Heart left ventricle (tissue), 16 donors: ENCODE data around the gene DDN. TPM values are rescaled to one million over a fixed set of nuclear protein-coding genes. Genes with fewer than 3 reads are reported as not detected.
A peak's percentile ranks its signal among the peaks of the same experiment; 100 is the strongest.

ENCODE experiments used
- ATAC-seq, 4 donors: fragments of 200-7000 bp; cut with Tn5 transposase; one replicate each; pipeline ENCODE4 v1.9.1; 2020 to 2022; ENCODE audit warnings: moderate library complexity in 4 of 4, mild to moderate bottlenecking in 3 of 4, moderate number of reproducible peaks in 1 of 4
- DNase-seq, 5 donors: peaks; one replicate each; pipeline ENCODE4 v3.0.0-alpha.2; 2020
- H3K27ac ChIP-seq, 12 donors: fragments of 200-600 bp; sonication (generic) in 4 of 12; one replicate each; pipeline versions ENCODE4 v1.5.0 to v1.8.0; 2016 to 2022; ENCODE audit warnings: mild to moderate bottlenecking in 2 of 12
- H3K27me3 ChIP-seq, 9 donors: fragments of 200-600 bp; sonication (generic) in 2 of 9; one replicate each; pipeline versions ENCODE4 v1.5.1 to v1.8.0; 2016 to 2022; ENCODE audit warnings: mild to moderate bottlenecking in 3 of 9
- H3K36me3 ChIP-seq, 9 donors: fragments of 200-600 bp; sonication (generic) in 2 of 9; one replicate each; pipeline versions ENCODE4 v1.5.0 to v1.8.0; 2018 to 2022; ENCODE audit warnings: mild to moderate bottlenecking in 2 of 9
- H3K4me1 ChIP-seq, 12 donors: fragments of 200-600 bp; sonication (generic) in 4 of 12; one replicate each; pipeline versions ENCODE4 v1.5.0 to v1.8.0; 2016 to 2022; ENCODE audit warnings: mild to moderate bottlenecking in 3 of 12
- H3K4me3 ChIP-seq, 12 donors: fragments of 200-600 bp; sonication (generic) in 4 of 12; one replicate each; pipeline versions ENCODE4 v1.5.0 to v1.8.0; 2017 to 2022; ENCODE audit warnings: mild to moderate bottlenecking in 9 of 12, moderate library complexity in 4 of 12
- H3K9me3 ChIP-seq, 12 donors: fragments of 200-600 bp; sonication (generic) in 4 of 12; one replicate each; pipeline versions ENCODE4 v1.5.0 to v1.8.0; 2016 to 2022; ENCODE audit warnings: mild to moderate bottlenecking in 1 of 12
- CTCF ChIP-seq, 12 donors: fragments of 200-600 bp; sonication (generic) in 4 of 12; IDR thresholded peaks; one replicate each; pipeline versions ENCODE4 v1.5.0 to v1.8.0; 2018 to 2022; ENCODE audit warnings: antibody characterized with exemption in 12 of 12, mild to moderate bottlenecking in 5 of 12
- POLR2A ChIP-seq, 2 donors: fragments of 450-650 bp; IDR thresholded peaks; one replicate each; pipeline ENCODE4 v1.6.1; 2017; ENCODE audit warnings: antibody characterized with exemption in 2 of 2, mild to moderate bottlenecking in 2 of 2, moderate library complexity in 2 of 2
- WGBS, 4 donors: extraction: QIAGEN DNeasy Blood & Tissue Kit in 2 of 4; methylation state at CpG; one replicate each; pipeline versions ENCODE4 v1.1.5 to v1.1.7; 2013 to 2018; 5-methylcytosine and 5-hydroxymethylcytosine counted together
- intact Hi-C, 10 donors: fragments of 100-400 bp; cut with DNase I; formaldehyde crosslinking; loops; one replicate each; pipeline versions ENCODE4 v1.11.1 to v1.14.2; 2022
- polyA plus RNA-seq, 2 donors: library from polyadenylated mRNA; stranded (reverse); fragments of 200-250 nt; gene quantifications; one replicate each; pipeline ENCODE4 v1.2.3, GENCODE V29; 2013
- total RNA-seq, 9 donors: library from RNA; depleted of rRNA in 2 of 9; stranded (reverse); fragments of >200 nt in 2 of 9; fragmentation: NEBNext Ultra II Directional in 3 of 9; extraction: Animal tissue kit (Norgen Biotek cat#: 25700) in 3 of 9; gene quantifications; one replicate each; pipeline versions ENCODE4 v1.1.0 to v1.2.4, GENCODE V29; 2016 to 2023
- donor health status: ischemic (EF 13 %, LVEDD 7.1; RV severe dilation, severe dysfunction).
- donor health status: healthy with polysubstance abuse.
- donor health status: DM: no; HTN: yes; CAD: no.
- donor health status: DM: no; HTN: no; CAD: no.
- donor health status: ischemic (EF 25% LVEDD 6.9; RV normal size, moderate dysfunction).
- donor health status: ischemic (EF 25% LVEDD 5.7; RV mildly dilated, moderate dysfunction).
- donor health status: healthy.
- donor health status: DM: yes; HTN: yes; CAD: no.
- donor health status: ischemic (EF 35%, LVEDD 5.7; RV mildly dilated, moderate dysfunction).
- donor health status: nonischemic (EF 11% LVEDD 7.7; RV severe dilation, severe dysfunction).
- donor health status: DM: yes; HTN: yes; CAD: no.
- donor health status: PGD.
- donor health status: ischemic (EF 29% LVEDD 5.4; RV normal size, mild dysfunction).
- donor health status: nonischemic (EF 23%, LVEDD 6.1; RV moderate dilation, normal function).

The DDN gene
- total and polyA plus RNA-seq, 11 donors, result 0.40 to 2.8 (median 0.95) TPM

- Histone ChIP-seq H3K27ac (no peak overlapping the region), H3K27me3 (peaks cover 42 to 94% (median 52%) of the 10 kb centered on the region in 9 donors), H3K4me3 (no peak overlapping the region), H3K4me1 (peaks cover 7 to 57% (median 41%) of the 10 kb centered on the region in 12 donors), H3K9me3 (no peaks in the 10 kb centered on the region), H3K36me3 (no peaks in the 10 kb centered on the region)
- intact Hi-C loops, result loop anchor here in 2 of 10 donors (10.0 kb wide), 1 partner anchor 128 kb away; the partner anchor contains the start of gene DDX23 (in 2 of the 2)
- ATAC-seq (no peak), DNase-seq (no peak)
- 44 to 58% (median 55%) methylated on average over 6 of the region's 6 CpGs for WGBS, 4 donors
- TF ChIP-seq POLR2A (IDR thresholded peaks at IDR 0.05), result no peak
- no peak for TF ChIP-seq CTCF (IDR thresholded peaks at IDR 0.05)
These were observed 16.6 kb downstream of the DDN start for GRCh38 chr12:48982397-48983080.

DNA sequence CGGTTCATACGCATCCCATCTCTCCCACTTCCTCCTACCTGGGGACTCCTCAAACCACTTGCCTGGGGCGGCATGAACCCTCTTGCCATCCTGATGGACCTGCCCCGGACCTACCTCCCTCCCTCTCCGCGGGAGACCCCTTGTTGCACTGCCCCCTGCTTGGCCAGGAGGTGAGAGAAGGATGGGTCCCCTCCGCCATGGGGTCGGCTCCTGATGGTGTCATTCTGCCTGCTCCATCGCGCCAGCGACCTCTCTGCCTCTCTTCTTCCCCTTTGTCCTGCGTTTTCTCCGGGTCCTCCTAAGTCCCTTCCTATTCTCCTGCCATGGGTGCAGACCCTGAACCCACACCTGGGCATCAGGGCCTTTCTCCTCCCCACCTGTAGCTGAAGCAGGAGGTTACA lies 17.4 kb downstream of the DDN start:
- DNase-seq (no peak), ATAC-seq (no peak)
- H3K27me3 ChIP-seq, result peaks cover 42 to 94% (median 60%) of the 10 kb centered on the region in 9 donors
- peak overlapping the region in 1 of 12 donors; percentile 49 for H3K4me3 ChIP-seq
- WGBS, 4 donors, result 20 to 27% (median 25%) methylated on average over 13 of the region's 13 CpGs
- no peak overlapping the region for H3K27ac ChIP-seq
- no peaks in the 10 kb centered on the region for H3K36me3 ChIP-seq
- peaks cover 7 to 57% (median 41%) of the 10 kb centered on the region in 12 donors for H3K4me1 ChIP-seq
- TF ChIP-seq POLR2A (IDR thresholded peaks at IDR 0.05), result no peak
- no peak for TF ChIP-seq CTCF (IDR thresholded peaks at IDR 0.05)
- intact Hi-C loops, result loop anchor here in 2 of 10 donors (10.0 kb wide), 1 partner anchor 127 kb away; the partner anchor contains the start of gene DDX23 (in 2 of the 2)
- no peaks in the 10 kb centered on the region for H3K9me3 ChIP-seq

- peak in 4 of 12 donors; percentile 1 to 29 (median 16) for TF ChIP-seq CTCF (IDR thresholded peaks at IDR 0.05)
- no peak for TF ChIP-seq POLR2A (IDR thresholded peaks at IDR 0.05)
- intact Hi-C loops, result loop anchor here in 2 of 10 donors (10.0 kb wide), 1 partner anchor 126 kb away; the partner anchor contains the start of gene DDX23 (in 2 of the 2)
- H3K9me3 ChIP-seq, result no peaks in the 10 kb centered on the region
- WGBS, 4 donors, result 2 to 4% (median 3%) methylated on average over 37 to 91 of the region's 91 CpGs
- peak overlapping the region in 11 of 12 donors; percentile 14 to 54 (median 40) for H3K4me3 ChIP-seq
- no peak overlapping the region for H3K27ac ChIP-seq
- peaks cover 7 to 53% (median 41%) of the 10 kb centered on the region in 12 donors for H3K4me1 ChIP-seq
- H3K36me3 ChIP-seq, result no peaks in the 10 kb centered on the region
- H3K27me3 ChIP-seq, result peaks cover 42 to 94% (median 64%) of the 10 kb centered on the region in 9 donors
- peak in 2 of 5 donors; percentile 35 to 55 for DNase-seq
- ATAC-seq, result peak in 2 of 4 donors; percentile 17 to 26
These were observed 18.0 kb downstream of the DDN start for GRCh38 chr12:48980953-48981756.
